Measurements from ENCODE around the gene CERCAM.

DNA sequence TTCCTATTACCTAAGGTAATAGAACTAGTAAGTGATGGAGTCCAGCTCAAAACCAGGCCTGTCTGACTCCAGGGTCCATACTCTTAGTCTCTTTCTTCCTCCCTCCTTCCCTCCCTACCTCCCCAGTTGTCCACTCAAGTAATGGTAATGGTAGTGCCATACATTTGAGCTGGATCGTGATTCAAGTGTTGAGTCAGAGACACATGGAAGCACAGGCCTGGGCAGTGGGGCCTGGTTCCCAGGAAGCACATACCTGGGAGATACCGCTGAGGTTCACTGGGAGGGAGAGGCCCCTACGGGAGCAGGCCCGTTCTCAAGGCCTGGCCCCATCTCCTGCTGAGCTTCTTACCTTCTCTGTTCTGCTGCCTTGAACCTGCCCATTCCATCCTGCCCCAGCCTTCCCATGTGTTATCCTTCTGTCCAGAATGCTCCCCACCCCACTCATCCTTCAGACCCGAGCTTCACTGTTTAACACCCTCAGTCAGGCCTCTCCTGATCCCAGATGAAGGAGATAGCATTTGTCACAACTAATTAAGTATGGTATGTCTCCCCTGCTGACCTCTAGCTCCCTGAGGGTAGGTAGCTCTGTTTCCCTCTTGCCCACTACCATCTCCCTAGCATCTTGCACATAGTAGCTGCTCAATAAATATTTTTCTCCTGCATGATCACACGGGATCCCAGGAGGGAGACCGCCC lies 35.7 kb upstream of the CERCAM start:
- no peak for TF ChIP-seq POLR2A (IDR thresholded peaks at IDR 0.05)
- TF ChIP-seq, protein P1, sequence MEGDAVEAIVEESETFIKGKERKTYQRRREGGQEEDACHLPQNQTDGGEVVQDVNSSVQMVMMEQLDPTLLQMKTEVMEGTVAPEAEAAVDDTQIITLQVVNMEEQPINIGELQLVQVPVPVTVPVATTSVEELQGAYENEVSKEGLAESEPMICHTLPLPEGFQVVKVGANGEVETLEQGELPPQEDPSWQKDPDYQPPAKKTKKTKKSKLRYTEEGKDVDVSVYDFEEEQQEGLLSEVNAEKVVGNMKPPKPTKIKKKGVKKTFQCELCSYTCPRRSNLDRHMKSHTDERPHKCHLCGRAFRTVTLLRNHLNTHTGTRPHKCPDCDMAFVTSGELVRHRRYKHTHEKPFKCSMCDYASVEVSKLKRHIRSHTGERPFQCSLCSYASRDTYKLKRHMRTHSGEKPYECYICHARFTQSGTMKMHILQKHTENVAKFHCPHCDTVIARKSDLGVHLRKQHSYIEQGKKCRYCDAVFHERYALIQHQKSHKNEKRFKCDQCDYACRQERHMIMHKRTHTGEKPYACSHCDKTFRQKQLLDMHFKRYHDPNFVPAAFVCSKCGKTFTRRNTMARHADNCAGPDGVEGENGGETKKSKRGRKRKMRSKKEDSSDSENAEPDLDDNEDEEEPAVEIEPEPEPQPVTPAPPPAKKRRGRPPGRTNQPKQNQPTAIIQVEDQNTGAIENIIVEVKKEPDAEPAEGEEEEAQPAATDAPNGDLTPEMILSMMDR (IDR thresholded peaks at IDR 0.05) = no peak
